Adipocyte (in vitro differentiated cells): ENCODE measurements around the gene ALDH1L1.
A peak's percentile ranks its signal among the peaks of the same experiment; 100 is the strongest.

Experiments used
- DNase-seq: peaks from one replicate; pipeline ENCODE4 v3.0.0-alpha.2; 2015; ENCODE audit warnings: low read depth
- H3K27me3 ChIP-seq: replicated peaks from 2 replicates; pipeline ENCODE4 v1.7.0; 2013; ENCODE audit warnings: mild to moderate bottlenecking, low read length, moderate library complexity; ENCODE audit not compliant: control insufficient read depth, insufficient read depth
- H3K36me3 ChIP-seq: 2 replicates; pipeline ENCODE4 v1.7.0; 2013; ENCODE audit warnings: low read length, mild to moderate bottlenecking, moderate library complexity; ENCODE audit not compliant: control insufficient read depth, insufficient read depth, severe bottlenecking
- H3K4me1 ChIP-seq: 2 replicates; pipeline ENCODE4 v1.7.0; 2013; ENCODE audit warnings: mild to moderate bottlenecking, low read length, moderate library complexity; ENCODE audit not compliant: control insufficient read depth, insufficient read depth
- H3K4me3 ChIP-seq: 2 replicates; pipeline ENCODE4 v1.7.0; 2013; ENCODE audit warnings: mild to moderate bottlenecking, low read length, moderate library complexity
- H3K9ac ChIP-seq: 2 replicates; pipeline ENCODE4 v1.7.0; 2013; ENCODE audit warnings: mild to moderate bottlenecking, low read length, moderate library complexity
- H3K9me3 ChIP-seq: 2 replicates; pipeline ENCODE4 v1.7.0; 2013; ENCODE audit warnings: mild to moderate bottlenecking, low read length, moderate library complexity; ENCODE audit not compliant: control insufficient read depth

The ALDH1L1 gene

GRCh38 chr3:126065876-126066275 is 114.5 kb downstream of the ALDH1L1 start:
- Histone ChIP-seq H3K36me3 (peaks cover 4% of the 10 kb centered on the region), H3K27me3 (no peaks in the 10 kb centered on the region), H3K9me3 (no peaks in the 10 kb centered on the region), H3K9ac (no peak overlapping the region), H3K4me3 (no peak overlapping the region), H3K4me1 (no peaks in the 10 kb centered on the region)
- DNase-seq = no peak

- no peak for DNase-seq
- H3K27me3 ChIP-seq = no peaks in the 10 kb centered on the region
- peaks cover 4% of the 10 kb centered on the region for H3K36me3 ChIP-seq
- H3K4me1 ChIP-seq = no peaks in the 10 kb centered on the region
- no peak overlapping the region for H3K9ac ChIP-seq
- no peaks in the 10 kb centered on the region for H3K9me3 ChIP-seq
- H3K4me3 ChIP-seq = no peak overlapping the region
These were observed 115.6 kb downstream of the ALDH1L1 start for GRCh38 chr3:126064627-126065258.

- Histone ChIP-seq H3K4me1 (no peaks in the 10 kb centered on the region), H3K9ac (no peak overlapping the region), H3K36me3 (peaks cover 4% of the 10 kb centered on the region), H3K27me3 (no peaks in the 10 kb centered on the region), H3K4me3 (no peak overlapping the region), H3K9me3 (no peaks in the 10 kb centered on the region)
- no peak for DNase-seq
These were observed 116.9 kb downstream of the ALDH1L1 start for GRCh38 chr3:126063358-126063965.

DNA sequence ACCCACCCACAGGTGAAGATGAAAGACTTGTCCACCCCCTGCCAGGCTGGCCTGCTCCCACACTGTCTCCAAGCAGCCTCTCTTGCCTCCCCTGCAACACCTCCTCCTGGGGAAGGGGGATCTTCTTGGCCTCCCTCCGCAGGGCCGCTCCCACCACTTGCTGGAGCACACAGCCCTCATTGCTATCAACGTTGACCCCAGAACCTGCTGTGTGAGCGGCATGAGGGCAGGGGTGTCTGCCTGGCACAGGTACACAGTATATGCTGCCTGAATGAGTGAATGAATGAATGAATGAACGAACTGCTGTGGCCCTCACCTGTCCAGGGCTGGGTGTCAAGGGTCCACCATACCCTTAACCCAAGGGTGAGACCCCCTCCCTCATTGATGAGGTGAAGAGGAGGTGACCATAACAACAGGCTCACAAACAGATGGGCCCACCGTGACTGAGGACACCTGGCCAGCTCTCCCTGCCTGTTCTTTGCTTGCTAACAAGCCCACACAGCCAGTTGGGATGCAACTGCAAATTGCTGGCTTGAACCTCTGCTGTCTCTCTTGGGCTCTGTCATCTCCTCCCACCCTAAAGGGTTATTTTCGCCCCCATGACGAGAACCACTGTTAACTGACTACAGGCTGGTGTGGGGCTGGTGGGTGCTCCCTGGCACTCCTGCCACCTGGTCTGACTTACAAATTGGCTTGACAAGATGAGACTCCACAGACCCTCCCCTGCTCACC is 118.9 kb downstream of the ALDH1L1 start:
- Histone ChIP-seq H3K27me3 (no peaks in the 10 kb centered on the region), H3K36me3 (no peaks in the 10 kb centered on the region), H3K9me3 (no peaks in the 10 kb centered on the region), H3K4me3 (no peak overlapping the region), H3K9ac (no peak overlapping the region), H3K4me1 (peaks cover 10% of the 10 kb centered on the region)
- DNase-seq = no peak

- Histone ChIP-seq H3K4me1 (peaks cover 11% of the 10 kb centered on the region), H3K27me3 (no peaks in the 10 kb centered on the region), H3K4me3 (no peak overlapping the region), H3K9ac (no peak overlapping the region), H3K9me3 (no peaks in the 10 kb centered on the region), H3K36me3 (no peaks in the 10 kb centered on the region)
- no peak for DNase-seq
These were observed 119.7 kb downstream of the ALDH1L1 start for GRCh38 chr3:126060613-126061145.

DNA sequence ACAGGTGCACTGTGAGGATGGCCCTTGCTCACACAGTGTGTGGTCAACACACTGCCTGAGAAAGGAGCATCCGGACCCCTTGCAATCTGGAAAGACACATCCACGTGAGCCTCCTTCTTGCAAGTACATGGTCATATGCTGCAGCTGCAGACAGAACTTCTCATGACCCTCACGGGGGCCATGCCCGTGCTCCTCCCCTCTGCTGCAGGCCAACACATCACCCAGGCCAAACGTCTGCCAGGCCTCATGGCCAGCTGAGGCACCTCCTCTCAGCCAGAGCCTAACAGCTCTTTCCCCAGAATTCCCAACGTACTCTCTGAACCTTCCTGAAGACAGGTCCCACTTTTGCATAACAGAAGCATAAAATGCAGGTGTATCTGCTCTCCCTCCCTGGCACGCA is 121.7 kb downstream of the ALDH1L1 start:
- H3K4me1 ChIP-seq = peaks cover 11% of the 10 kb centered on the region
- no peaks in the 10 kb centered on the region for H3K36me3 ChIP-seq

GRCh38 chr3:126057936-126058335 is 122.5 kb downstream of the ALDH1L1 start:
- no peak overlapping the region for H3K4me3 ChIP-seq
- DNase-seq = no peak
- H3K36me3 ChIP-seq = no peaks in the 10 kb centered on the region
- H3K9me3 ChIP-seq = no peaks in the 10 kb centered on the region
- H3K9ac ChIP-seq = no peak overlapping the region
- peaks cover 11% of the 10 kb centered on the region for H3K4me1 ChIP-seq
- no peaks in the 10 kb centered on the region for H3K27me3 ChIP-seq

More for the DNA sequence above, 121.7 kb downstream of the ALDH1L1 start:
- Histone ChIP-seq H3K9ac (no peak overlapping the region), H3K4me3 (no peak overlapping the region), H3K27me3 (no peaks in the 10 kb centered on the region), H3K9me3 (no peaks in the 10 kb centered on the region)
- no peak for DNase-seq

DNA sequence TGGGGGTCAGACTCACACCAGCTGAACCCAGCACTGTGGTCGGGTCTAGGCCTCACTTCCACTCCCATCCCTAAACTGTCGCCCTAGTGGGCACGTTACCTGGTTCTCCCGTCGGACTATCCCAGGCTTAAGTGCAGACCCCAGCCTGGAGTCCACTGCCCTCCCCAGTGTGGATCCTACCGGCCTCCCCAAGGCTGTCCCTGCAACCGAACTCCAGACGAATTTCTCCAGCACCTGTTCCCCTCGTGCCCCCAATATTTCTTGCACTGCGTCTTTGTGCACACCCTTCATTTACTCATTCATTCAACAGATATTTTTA is 122.9 kb downstream of the ALDH1L1 start:
- Histone ChIP-seq H3K9ac (no peak overlapping the region), H3K4me1 (peaks cover 11% of the 10 kb centered on the region), H3K4me3 (no peak overlapping the region), H3K9me3 (no peaks in the 10 kb centered on the region), H3K27me3 (no peaks in the 10 kb centered on the region), H3K36me3 (no peaks in the 10 kb centered on the region)
- DNase-seq = no peak

DNA sequence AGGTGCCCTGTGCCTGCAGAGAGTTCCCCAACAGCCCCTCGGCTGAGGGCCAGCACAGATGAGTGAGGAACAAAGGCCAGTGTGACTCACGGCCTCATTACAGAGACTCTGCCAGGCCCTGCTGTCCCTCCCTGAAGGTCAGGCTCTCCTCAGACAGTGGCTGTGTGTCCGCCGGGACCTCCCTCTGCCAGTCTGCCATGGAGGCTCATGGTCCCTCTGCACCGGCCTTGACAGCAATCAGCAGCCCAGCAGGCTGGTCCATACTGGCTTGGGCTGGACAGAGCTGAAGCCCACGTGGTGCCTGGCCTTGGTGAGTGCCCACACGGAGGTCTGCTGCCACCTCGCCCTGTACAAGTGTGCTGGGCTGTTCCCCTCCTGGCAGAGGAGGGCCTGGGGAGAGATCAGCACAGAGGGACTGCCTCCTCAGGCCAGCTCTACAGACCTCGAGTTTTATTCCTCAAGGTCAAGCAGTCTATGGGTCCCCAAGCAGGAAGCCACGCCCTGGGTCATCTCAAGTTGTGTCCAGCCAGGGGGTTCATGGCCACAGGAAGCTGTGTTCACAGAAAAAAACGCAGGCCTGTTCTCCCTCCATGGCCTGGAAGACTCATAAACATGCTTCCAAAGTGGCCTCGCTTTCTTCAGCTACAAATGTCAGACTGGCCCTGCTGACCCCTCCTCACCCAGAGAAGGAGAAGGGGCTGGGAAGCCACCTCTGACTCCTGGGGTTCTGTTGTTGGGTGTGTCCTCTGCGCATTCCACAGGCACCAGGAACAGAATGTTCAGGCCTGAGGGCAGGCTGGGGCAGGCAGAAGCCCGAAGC is 123.5 kb downstream of the ALDH1L1 start:
- H3K4me3 ChIP-seq = no peak overlapping the region
- no peaks in the 10 kb centered on the region for H3K36me3 ChIP-seq
- no peak overlapping the region for H3K9ac ChIP-seq
- no peaks in the 10 kb centered on the region for H3K9me3 ChIP-seq
- DNase-seq = peak; percentile 8
- H3K4me1 ChIP-seq = peaks cover 11% of the 10 kb centered on the region
- no peaks in the 10 kb centered on the region for H3K27me3 ChIP-seq

DNA sequence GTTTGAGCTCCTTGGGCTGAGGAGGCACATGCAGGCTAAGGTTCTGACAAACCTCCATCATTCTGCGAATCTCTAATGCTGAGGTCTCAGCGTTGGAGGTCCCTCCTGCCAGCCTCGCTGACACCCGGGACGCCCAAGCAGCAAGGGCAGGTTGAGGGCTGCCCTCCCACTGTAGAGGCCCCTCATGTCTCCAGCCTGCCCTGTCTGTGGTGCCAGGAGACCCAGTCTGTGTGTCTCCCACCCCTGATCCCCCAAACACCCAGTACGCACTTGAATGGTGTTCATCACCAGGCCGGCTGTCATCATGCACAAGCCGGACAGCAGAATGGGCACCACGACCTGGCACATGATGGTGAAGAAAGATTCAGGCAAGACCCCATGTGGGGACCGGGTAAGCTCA is 124.3 kb downstream of the ALDH1L1 start:
- Histone ChIP-seq H3K4me3 (no peak overlapping the region), H3K9ac (no peak overlapping the region), H3K4me1 (peaks cover 11% of the 10 kb centered on the region), H3K36me3 (no peaks in the 10 kb centered on the region), H3K27me3 (no peaks in the 10 kb centered on the region), H3K9me3 (no peaks in the 10 kb centered on the region)
- no peak for DNase-seq

DNA sequence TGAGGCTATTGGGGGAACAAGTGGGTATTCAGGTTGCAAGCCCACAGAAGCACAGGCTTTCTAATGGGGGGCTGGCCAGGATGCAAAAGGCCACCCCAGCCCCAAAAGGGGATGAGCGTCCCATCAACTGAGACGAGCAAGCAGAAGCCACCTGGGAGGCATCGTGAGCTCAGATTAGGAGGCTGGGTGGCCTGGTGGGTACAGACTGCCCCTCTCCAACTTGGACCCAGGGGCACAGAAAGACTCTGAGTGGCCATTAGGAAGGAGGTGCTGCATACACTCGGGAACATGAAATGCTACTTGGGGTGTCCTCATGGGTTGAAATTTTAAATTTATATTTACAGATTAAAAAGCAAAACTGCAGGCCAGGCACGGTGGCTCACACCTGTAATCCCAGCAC is 125.5 kb downstream of the ALDH1L1 start:
- no peaks in the 10 kb centered on the region for H3K36me3 ChIP-seq
- no peaks in the 10 kb centered on the region for H3K27me3 ChIP-seq
- no peak overlapping the region for H3K9ac ChIP-seq
- peaks cover 11% of the 10 kb centered on the region for H3K4me1 ChIP-seq
- no peaks in the 10 kb centered on the region for H3K9me3 ChIP-seq
- DNase-seq = no peak
- H3K4me3 ChIP-seq = no peak overlapping the region
